ENCODE results near the gene TAF11. TPM values are rescaled to one million over a fixed set of nuclear protein-coding genes. Genes with fewer than 3 reads are reported as not detected.
"Not testable (repeated sequence)": the region's sequence is repeated elsewhere in the genome, so short reads cannot be mapped to it uniquely, and the experiment has no call there.

TAF11 gene
- total and polyA plus RNA-seq, 2 of the 8 experiments (the other 6 are each of a cell fraction or from before 2014, with no cell fraction given): 38.2 to 48.6 TPM

DNA sequence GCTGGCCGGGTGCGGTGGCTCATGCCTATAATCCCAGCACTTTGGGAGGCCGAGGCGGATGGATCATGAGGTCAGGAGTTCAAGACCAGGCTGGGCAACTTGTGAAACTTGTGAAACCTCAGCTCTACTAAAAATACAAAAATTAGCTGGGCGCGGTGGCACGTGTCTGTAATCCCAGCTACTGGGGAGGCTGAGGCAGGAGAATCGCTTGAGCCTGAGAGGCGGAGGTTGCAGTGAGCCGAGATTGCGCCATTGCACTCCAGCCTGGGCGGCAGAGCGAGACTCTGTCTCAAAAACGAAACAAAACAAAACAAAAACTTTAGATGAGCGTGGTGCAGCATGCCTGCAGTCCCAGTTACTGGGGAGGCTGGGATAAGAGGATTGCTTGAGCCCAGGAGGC, 2.0 kb downstream of the TAF11 start:
- peaks cover 0 to 14% (median 3%) of the 10 kb centered on the region in 4 experiments; a peak in 3 of 8 replicates for H3K36me3 ChIP-seq (ENCODE audit: control insufficient read depth in 2 of 4, insufficient read depth in 4 of 4, low read length in 3 of 4)
- not testable (repeated sequence) for H2BK120ac ChIP-seq (replicated peaks; ENCODE audit: low read depth, low read length); H3K4me1 ChIP-seq (replicated peaks in 1 of 4; ENCODE audit: control insufficient read depth in 3 of 4, insufficient read depth in 4 of 4, low read length in 3 of 4); H3K9me3 ChIP-seq (ENCODE audit: insufficient read depth in 2 of 2, low read depth in 1 of 2, low read length in 1 of 2); H2BK15ac ChIP-seq (ENCODE audit: low read length); H3K4ac ChIP-seq (replicated peaks; ENCODE audit: insufficient read length, low read depth, low read length); H2BK20ac ChIP-seq (ENCODE audit: low read length); H2BK12ac ChIP-seq (ENCODE audit: low read depth, low read length); H4K5ac ChIP-seq (ENCODE audit: insufficient read length, low read depth, low read length); H3K23ac ChIP-seq (ENCODE audit: insufficient read length); H4K91ac ChIP-seq (replicated peaks; ENCODE audit: insufficient read length, low read length); H3K56ac ChIP-seq (replicated peaks; ENCODE audit: insufficient read length, low read depth, low read length); FAIRE-seq; H3K27ac ChIP-seq (ENCODE audit: low read depth, low read length); H3K4me2 ChIP-seq (ENCODE audit: insufficient read depth in 1 of 2, low read depth in 2 of 2, low read length in 2 of 2); H3K9ac ChIP-seq (replicated peaks in 1 of 4; ENCODE audit: extremely low read depth in 1 of 4, low read depth in 3 of 4, low read length in 3 of 4); H3K18ac ChIP-seq (ENCODE audit: extremely low read depth, low read length); H4K20me1 ChIP-seq (replicated peaks in 1 of 2; ENCODE audit: control insufficient read depth in 1 of 2, insufficient read depth in 2 of 2, low read length in 2 of 2); H2AK5ac ChIP-seq (ENCODE audit: low read depth, low read length); H3K14ac ChIP-seq (ENCODE audit: insufficient read length); H3K79me1 ChIP-seq (ENCODE audit: low read depth, low read length); DNase-seq (ENCODE audit: low read depth in 1 of 2, low spot score in 2 of 2); H2AFZ ChIP-seq (ENCODE audit: low read length); H2BK5ac ChIP-seq (ENCODE audit: low read depth, low read length); H3K27me3 ChIP-seq (replicated peaks in 1 of 4; ENCODE audit: control insufficient read depth in 3 of 4, extremely low read depth in 1 of 4, insufficient read depth in 3 of 4, low read length in 3 of 4); H4K8ac ChIP-seq (ENCODE audit: extremely low read depth, insufficient read depth, low read length); H3K4me3 ChIP-seq (ENCODE audit: extremely low read depth in 1 of 4, insufficient read depth in 2 of 4, low read depth in 3 of 4, low read length in 4 of 4)
- CTCF ChIA-PET (ENCODE audit: partially characterized antibody): interaction anchor here (0.6 to 1.3 kb wide), 4 partner anchors 11 to 242 kb away, joined by 3 read pairs; no protein-coding TSS in a partner anchor
- POLR2A ChIA-PET (ENCODE audit: partially characterized antibody): interaction anchor here (1.0 to 3.9 kb wide), 3 partner anchors 9 to 374 kb away, joined by 3 to 48 read pairs (median 6); partner anchors contain the start of gene ZNF76
- peaks cover 3 to 47% of the 10 kb centered on the region in 2 experiments; a peak in 3 of 4 replicates for H3K79me2 ChIP-seq (ENCODE audit: control insufficient read depth in 1 of 2, insufficient read depth in 2 of 2, low read length in 2 of 2)
- peaks cover 16% of the 10 kb centered on the region for H3K23me2 ChIP-seq (ENCODE audit: low read depth, low read length)
- WGBS, 2 experiments (ENCODE audit: extremely low coverage in 1 of 2, insufficient coverage in 1 of 2, insufficient read length in 1 of 2, insufficient replicate concordance in 2 of 2, low coverage in 1 of 2, low lambda C conversion rate in 2 of 2, missing lambda C conversion rate in 1 of 2): 89% methylated on average over 15 of the region's 15 CpGs; no CpG with 5 or more reads in 1 of the 2 experiments
